H1 (cell line): ENCODE results near the gene TMEM139. TPM values are rescaled to one million over a fixed set of nuclear protein-coding genes. Genes with fewer than 3 reads are reported as not detected.

Source experiments
- CTCF ChIA-PET: fragments of 300-600 bp; sonication (Branson Sonifier 250); formaldehyde crosslinking; loops from one replicate; lab custom pipeline; 2021; ENCODE audit not compliant: partially characterized antibody; lab: Charles Lee
- POLR2A ChIA-PET: fragments of 300-600 bp; sonication (Branson Sonifier 250); formaldehyde crosslinking; loops from one replicate; lab custom pipeline; 2021; ENCODE audit warnings: inconsistent platforms; ENCODE audit not compliant: partially characterized antibody; lab: Charles Lee
- DNase-seq, 2 experiments: peaks; one replicate each; pipeline versions ENCODE4 v3.0.0 to v3.0.0-alpha.2; 2010 to 2022; ENCODE audit warnings: low spot score in 2 of 2, low read depth in 1 of 2, mixed read lengths in 1 of 2
- FAIRE-seq: peaks from 2 replicates; lab custom pipeline; 2011; peaks lifted over from hg19 to GRCh38; lab: Jason Lieb, UNC
- H2AFZ ChIP-seq: 2 replicates; pipeline ENCODE4 v1.8.1; 2012; ENCODE audit warnings: low read length, inconsistent platforms
- H2AK5ac ChIP-seq: 2 replicates; pipeline ENCODE4 v1.6.1; 2013; ENCODE audit warnings: low read depth, low read length
- H2BK120ac ChIP-seq: replicated peaks from 2 replicates; pipeline ENCODE3; 2013; ENCODE audit warnings: low read depth, low read length, inconsistent platforms
- H2BK12ac ChIP-seq: 2 replicates; pipeline ENCODE4 v1.6.1; 2013; ENCODE audit warnings: low read depth, low read length
- H2BK15ac ChIP-seq: 2 replicates; pipeline ENCODE4 v1.6.1; 2013; ENCODE audit warnings: low read length
- H2BK20ac ChIP-seq: 2 replicates; pipeline ENCODE4 v1.6.1; 2013; ENCODE audit warnings: low read length
- H2BK5ac ChIP-seq: 2 replicates; pipeline ENCODE4 v1.6.1; 2013; ENCODE audit warnings: low read depth, low read length
- H3K14ac ChIP-seq: 2 replicates; pipeline ENCODE4 v1.6.1; 2013; ENCODE audit warnings: inconsistent platforms; ENCODE audit not compliant: insufficient read length
- H3K18ac ChIP-seq: 2 replicates; pipeline ENCODE4 v1.6.1; 2013; ENCODE audit warnings: low read length; ENCODE audit errors: extremely low read depth
- H3K23ac ChIP-seq: 2 replicates; pipeline ENCODE4 v1.6.1; 2013; ENCODE audit warnings: inconsistent platforms; ENCODE audit not compliant: insufficient read length
- H3K23me2 ChIP-seq: 2 replicates; pipeline ENCODE4 v1.6.1; 2013; ENCODE audit warnings: low read depth, low read length
- H3K27ac ChIP-seq: 2 replicates; pipeline ENCODE4 v1.6.1; 2011; ENCODE audit warnings: low read depth, low read length, inconsistent platforms
- H3K27me3 ChIP-seq, 4 experiments: replicated peaks in 1 of 4; 1 replicate in 1 of 4; 2 replicates in 3 of 4; pipeline versions ENCODE4 v1.6.1 to v1.8.1; 2011 to 2013; ENCODE audit warnings: low read length in 3 of 4, mild to moderate bottlenecking in 3 of 4, inconsistent platforms in 2 of 4, mixed read lengths in 2 of 4, moderate library complexity in 1 of 4; ENCODE audit not compliant: control insufficient read depth in 3 of 4, insufficient read depth in 3 of 4; ENCODE audit errors: extremely low read depth in 1 of 4
- H3K36me3 ChIP-seq, 4 experiments: 2 replicates each; pipeline versions ENCODE4 v1.6.1 to v1.8.1; 2011 to 2013; ENCODE audit warnings: mild to moderate bottlenecking in 4 of 4, low read length in 3 of 4, moderate library complexity in 2 of 4, control low read depth in 1 of 4, inconsistent platforms in 1 of 4; ENCODE audit not compliant: insufficient read depth in 4 of 4, control insufficient read depth in 2 of 4
- H3K4ac ChIP-seq: replicated peaks from 2 replicates; pipeline ENCODE3; 2013; ENCODE audit warnings: low read length, low read depth, mixed read lengths, inconsistent platforms; ENCODE audit not compliant: insufficient read length
- H3K4me1 ChIP-seq, 4 experiments: replicated peaks in 1 of 4; 1 replicate in 1 of 4; 2 replicates in 3 of 4; pipeline versions ENCODE4 v1.6.1 to v1.8.1; 2011 to 2013; ENCODE audit warnings: low read length in 3 of 4, inconsistent platforms in 2 of 4, mixed read lengths in 1 of 4; ENCODE audit not compliant: insufficient read depth in 4 of 4, control insufficient read depth in 3 of 4
- H3K4me2 ChIP-seq, 2 experiments: 2 replicates each; pipeline versions ENCODE4 v1.6.1 to v1.8.1; 2011 to 2013; ENCODE audit warnings: low read depth in 2 of 2, low read length in 2 of 2, control low read depth in 1 of 2, inconsistent platforms in 1 of 2, mild to moderate bottlenecking in 1 of 2; ENCODE audit not compliant: insufficient read depth in 1 of 2
- H3K4me3 ChIP-seq, 4 experiments: fragments of 200-600, 300-600 bp in 1 of 4; sonication (generic), shearing (Covaris generic), sonication (Bioruptor Twin) in 1 of 4; 2 replicates each; pipeline versions ENCODE4 v1.5.1 to v1.8.1; 2011 to 2016; ENCODE audit warnings: low read length in 4 of 4, low read depth in 3 of 4, control low read depth in 2 of 4, inconsistent platforms in 2 of 4, mild to moderate bottlenecking in 2 of 4, mixed read lengths in 1 of 4, moderate library complexity in 1 of 4; ENCODE audit not compliant: insufficient read depth in 2 of 4; ENCODE audit errors: extremely low read depth in 1 of 4
- H3K56ac ChIP-seq: replicated peaks from 2 replicates; pipeline ENCODE3; 2013; ENCODE audit warnings: low read depth, mild to moderate bottlenecking, mixed read lengths, low read length, inconsistent platforms; ENCODE audit not compliant: insufficient read length
- H3K79me1 ChIP-seq: 2 replicates; pipeline ENCODE4 v1.6.1; 2013; ENCODE audit warnings: low read depth, low read length, control low read depth
- H3K79me2 ChIP-seq, 2 experiments: 2 replicates each; pipeline versions ENCODE4 v1.6.1 to v1.8.1; 2012 to 2013; ENCODE audit warnings: low read length in 2 of 2, mild to moderate bottlenecking in 2 of 2, inconsistent platforms in 1 of 2; ENCODE audit not compliant: insufficient read depth in 2 of 2, control insufficient read depth in 1 of 2
- H3K9ac ChIP-seq, 4 experiments: replicated peaks in 1 of 4; 1 replicate in 1 of 4; 2 replicates in 3 of 4; pipeline versions ENCODE4 v1.6.1 to v1.8.1; 2011 to 2013; ENCODE audit warnings: low read depth in 3 of 4, low read length in 3 of 4, control low read depth in 2 of 4, mild to moderate bottlenecking in 2 of 4, moderate library complexity in 2 of 4, inconsistent platforms in 1 of 4; ENCODE audit errors: extremely low read depth in 1 of 4
- H3K9me3 ChIP-seq, 2 experiments: 2 replicates each; pipeline versions ENCODE4 v1.6.1 to v1.8.1; 2012 to 2013; ENCODE audit warnings: mild to moderate bottlenecking in 2 of 2, moderate library complexity in 2 of 2, control low read depth in 1 of 2, inconsistent platforms in 1 of 2, low read depth in 1 of 2, low read length in 1 of 2, mixed read lengths in 1 of 2; ENCODE audit not compliant: insufficient read depth in 2 of 2
- H4K20me1 ChIP-seq, 2 experiments: replicated peaks in 1 of 2; 2 replicates each; pipeline versions ENCODE3 to v1.8.1; 2011 to 2013; ENCODE audit warnings: inconsistent platforms in 2 of 2, low read length in 2 of 2, mild to moderate bottlenecking in 1 of 2; ENCODE audit not compliant: insufficient read depth in 2 of 2, control insufficient read depth in 1 of 2
- H4K5ac ChIP-seq: 2 replicates; pipeline ENCODE4 v1.6.1; 2013; ENCODE audit warnings: low read length, low read depth, mixed read lengths, inconsistent platforms; ENCODE audit not compliant: insufficient read length
- H4K8ac ChIP-seq: 2 replicates; pipeline ENCODE4 v1.8.0; 2013; ENCODE audit warnings: mild to moderate bottlenecking, moderate library complexity, low read length, inconsistent platforms; ENCODE audit not compliant: insufficient read depth; ENCODE audit errors: extremely low read depth
- H4K91ac ChIP-seq: replicated peaks from 2 replicates; pipeline ENCODE3; 2013; ENCODE audit warnings: low read length, mixed read lengths, inconsistent platforms; ENCODE audit not compliant: insufficient read length
- CREB1 ChIP-seq: IDR thresholded peaks from 2 replicates; pipeline ENCODE4 v1.6.1; 2012; ENCODE audit warnings: inconsistent platforms
- CTCF ChIP-seq, 3 experiments: IDR thresholded peaks; 1 replicate in 2 of 3; 2 replicates in 1 of 3; pipeline versions ENCODE4 v1.5.1 to v1.6.1; 2011; ENCODE audit warnings: low read length in 3 of 3, mild to moderate bottlenecking in 3 of 3, inconsistent platforms in 2 of 3, low read depth in 1 of 3, moderate library complexity in 1 of 3; ENCODE audit not compliant: insufficient read depth in 1 of 3; ENCODE audit errors: control extremely low read depth in 1 of 3
- E2F6 ChIP-seq: IDR thresholded peaks from 2 replicates; pipeline ENCODE4 v1.6.1; 2012; ENCODE audit warnings: inconsistent platforms
- SAP30 ChIP-seq: fragments of 300-600 bp; sonication (generic); IDR thresholded peaks from 2 replicates; pipeline ENCODE4 v1.7.1; 2012; ENCODE audit warnings: low read length, moderate library complexity, mild to moderate bottlenecking, inconsistent platforms; ENCODE audit not compliant: insufficient read depth, insufficient replicate concordance
- USF2 ChIP-seq: IDR thresholded peaks from 2 replicates; pipeline ENCODE4 v1.6.1; 2011; ENCODE audit warnings: low read length, improper control_type of control experiment
- WGBS, 2 experiments: shearing (Covaris generic) in 1 of 2; methylation state at CpG; one replicate each; pipeline versions ENCODE4 v1.1.6 to v1.1.7; 2013 to 2015; ENCODE audit warnings: low lambda C conversion rate in 2 of 2, mixed read lengths in 2 of 2, inconsistent platforms in 1 of 2, low coverage in 1 of 2, missing lambda C conversion rate in 1 of 2; ENCODE audit not compliant: insufficient replicate concordance in 2 of 2, insufficient coverage in 1 of 2, insufficient read length in 1 of 2; ENCODE audit errors: extremely low coverage in 1 of 2, missing lambda C conversion rate in 1 of 2; 5-methylcytosine and 5-hydroxymethylcytosine counted together
- polyA plus RNA-seq, 7 experiments: library from polyadenylated mRNA; depleted of rRNA in 3 of 7; stranded (reverse) in 5 of 7; unstranded in 2 of 7; fragments of >200 nt in 5 of 7; fragments of 200-250 nt in 2 of 7; gene quantifications; 1 replicate in 5 of 7; 2 replicates in 1 of 7; 4 replicates in 1 of 7; pipeline versions ENCODE4 v1.2.1 to v1.2.3, GENCODE V29; 2011 to 2013; ENCODE audit warnings: missing spikeins in 2 of 7, mixed read lengths in 2 of 7
- total RNA-seq: library from RNA; stranded (reverse); fragmentation: NEBNext Ultra II Directional; extraction: Animal tissue kit (Norgen Biotek cat#: 25700); gene quantifications from 2 replicates; pipeline ENCODE4 v1.2.1, GENCODE V29; 2021

TMEM139 gene
- total and polyA plus RNA-seq, 2 of the 8 experiments (the other 6 are each of a cell fraction or from before 2014, with no cell fraction given) = 3.2 to 6.7 TPM

- Histone ChIP-seq H4K5ac (no peak overlapping the region), H2BK120ac (no peak overlapping the region), H3K4me2 (no peak overlapping the region), H2BK20ac (no peak overlapping the region), H4K20me1 (no peaks in the 10 kb centered on the region), H3K4ac (no peak overlapping the region), H3K79me2 (no peaks in the 10 kb centered on the region), H3K4me3 (no peak overlapping the region), H3K27ac (no peak overlapping the region), H4K8ac (no peak overlapping the region), H2BK15ac (no peak overlapping the region), H3K79me1 (no peaks in the 10 kb centered on the region), H2BK5ac (no peak overlapping the region), H3K9ac (no peak overlapping the region), H2AK5ac (no peak overlapping the region), H3K9me3 (no peaks in the 10 kb centered on the region), H3K4me1 (peaks cover 0 to 2% (median 0%) of the 10 kb centered on the region in 4 experiments; a peak in 1 of 7 replicates), H3K56ac (no peak overlapping the region), H3K18ac (no peak overlapping the region)
- 90% methylated on average over 4 of the region's 4 CpGs; no CpG with 5 or more reads in 1 of the 2 experiments for WGBS, 2 experiments
- no peak for FAIRE-seq
- CTCF ChIA-PET = interaction anchor here (0.6 to 3.3 kb wide), 15 partner anchors 9 to 391 kb away, joined by 3 to 11 read pairs (median 3); partner anchors contain the start of gene EPHA1
- TF ChIP-seq USF2 (no peak), E2F6 (no peak), SAP30 (no peak), CTCF (IDR thresholded peaks at IDR 0.05; ENCODE audit: control extremely low read depth in 1 of 3, insufficient read depth in 1 of 3, low read depth in 1 of 3, low read length in 3 of 3) (no peak), CREB1 (no peak)
- TF ChIP-seq, all 59 proteins: peak for 0
- Histone ChIP-seq H3K14ac (no peak overlapping the region), H3K23me2 (no peaks in the 10 kb centered on the region), H4K91ac (no peak overlapping the region), H2AFZ (no peak overlapping the region), H2BK12ac (no peak overlapping the region), H3K27me3 (no peaks in the 10 kb centered on the region; a peak in 1 of 7 replicates), H3K36me3 (no peaks in the 10 kb centered on the region), H3K23ac (no peak overlapping the region)
- POLR2A ChIA-PET = interaction anchor here (0.9 to 1.4 kb wide), 2 partner anchors 20 to 69 kb away, joined by 3 to 4 read pairs; no protein-coding TSS in a partner anchor
- no peak for DNase-seq
Observed at GRCh38 chr7:143316492-143316891, 31.7 kb downstream of the TMEM139 start.
